Measurements from ENCODE around the gene KDM6B.

- TF ChIP-seq POLR2A (IDR thresholded peaks at IDR 0.05; ENCODE audit: low read length) (no peak), GATA1 (IDR thresholded peaks at IDR 0.05; ENCODE audit: low read depth, low read length) (no peak)
Measured at GRCh38 chr17:7797976-7798375, 36.0 kb upstream of the KDM6B start.
